GM19023 (cell line): ENCODE data around the gene PSMD11.
A peak's percentile ranks its signal among the peaks of the same experiment; 100 is the strongest.

Experiments
- ATAC-seq: cut with Tn5 transposase; IDR thresholded peaks from one replicate; pipeline ENCODE4 v1.9.1; 2021; ENCODE audit warnings: mild to moderate bottlenecking, moderate library complexity; ENCODE audit not compliant: unreplicated experiment

The PSMD11 gene

GRCh38 chr17:32489320-32490100, 45.2 kb downstream of the PSMD11 start:
- no peak for ATAC-seq

GRCh38 chr17:32490101-32490482, 45.8 kb downstream of the PSMD11 start:
- no peak for ATAC-seq

DNA sequence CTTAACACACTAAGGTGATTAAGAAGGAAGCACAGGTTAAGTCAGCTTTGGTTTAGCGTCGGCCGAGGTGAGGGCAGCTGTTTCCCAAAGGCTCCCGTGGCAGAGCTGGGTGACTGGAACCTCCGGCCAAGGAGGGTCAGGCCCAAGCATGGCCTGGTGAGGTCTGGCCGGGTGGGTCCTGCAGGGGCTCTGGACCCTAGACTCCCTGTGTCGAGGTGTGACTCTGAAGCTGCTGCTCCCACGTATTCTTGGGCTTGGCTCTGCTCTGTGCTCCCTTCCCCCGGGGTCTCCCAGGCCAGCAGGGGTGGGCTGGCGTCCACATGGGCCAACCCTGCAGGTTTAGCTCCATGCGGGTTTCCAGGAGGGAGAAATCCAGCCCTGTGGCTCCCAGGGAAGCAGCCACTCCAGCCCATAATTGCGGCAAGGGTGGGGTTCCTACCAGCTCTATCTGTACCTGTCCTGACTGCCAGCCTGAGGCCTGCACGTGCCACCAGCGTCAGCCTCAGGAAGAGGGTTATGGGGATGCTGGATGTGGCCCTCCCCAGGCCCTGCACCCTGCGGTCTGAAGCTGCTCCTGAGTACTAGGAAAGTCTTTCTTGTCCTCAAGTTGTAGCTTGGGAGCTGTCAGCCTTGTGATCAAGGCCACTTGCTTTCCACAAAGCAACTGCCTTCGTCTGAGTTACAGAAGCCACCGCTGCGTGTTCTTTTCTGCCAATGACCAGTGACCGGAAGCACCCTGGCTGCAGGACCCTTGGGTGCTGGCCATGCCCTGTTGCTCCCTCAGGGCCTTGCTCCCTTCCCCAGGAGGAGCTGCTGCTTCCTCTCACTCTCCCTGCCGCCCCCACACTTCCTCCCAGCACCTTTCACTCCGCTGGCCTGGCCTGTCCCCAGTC, 47.3 kb downstream of the PSMD11 start:
- ATAC-seq, result no peak

- no peak for ATAC-seq
Observed at GRCh38 chr17:32492264-32492589, 47.9 kb downstream of the PSMD11 start.

GRCh38 chr17:32492648-32493289, 48.5 kb downstream of the PSMD11 start:
- no peak for ATAC-seq

DNA sequence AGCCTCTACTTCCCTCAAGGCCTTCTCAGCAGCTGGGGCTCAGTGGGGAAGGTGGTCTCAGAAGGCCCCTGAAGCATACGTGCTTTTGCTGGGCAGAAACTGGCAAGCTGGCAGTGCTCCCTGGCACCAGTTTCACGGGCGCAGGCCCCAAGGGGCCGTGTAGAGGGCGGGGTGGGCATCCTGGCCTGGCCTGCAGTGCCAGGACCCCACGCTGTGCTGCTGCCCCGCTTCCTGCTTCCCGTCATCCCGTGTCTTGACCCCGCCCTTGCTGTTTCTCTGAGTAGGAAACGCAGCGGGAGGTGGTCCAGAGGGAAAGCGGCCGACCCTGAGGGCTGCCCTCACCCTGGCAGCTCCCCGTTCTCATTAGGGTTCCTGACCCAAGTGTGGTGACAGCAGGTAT, 49.3 kb downstream of the PSMD11 start:
- ATAC-seq, result no peak

- ATAC-seq, result no peak
Observed at GRCh38 chr17:32493976-32494513, 49.7 kb downstream of the PSMD11 start.

DNA sequence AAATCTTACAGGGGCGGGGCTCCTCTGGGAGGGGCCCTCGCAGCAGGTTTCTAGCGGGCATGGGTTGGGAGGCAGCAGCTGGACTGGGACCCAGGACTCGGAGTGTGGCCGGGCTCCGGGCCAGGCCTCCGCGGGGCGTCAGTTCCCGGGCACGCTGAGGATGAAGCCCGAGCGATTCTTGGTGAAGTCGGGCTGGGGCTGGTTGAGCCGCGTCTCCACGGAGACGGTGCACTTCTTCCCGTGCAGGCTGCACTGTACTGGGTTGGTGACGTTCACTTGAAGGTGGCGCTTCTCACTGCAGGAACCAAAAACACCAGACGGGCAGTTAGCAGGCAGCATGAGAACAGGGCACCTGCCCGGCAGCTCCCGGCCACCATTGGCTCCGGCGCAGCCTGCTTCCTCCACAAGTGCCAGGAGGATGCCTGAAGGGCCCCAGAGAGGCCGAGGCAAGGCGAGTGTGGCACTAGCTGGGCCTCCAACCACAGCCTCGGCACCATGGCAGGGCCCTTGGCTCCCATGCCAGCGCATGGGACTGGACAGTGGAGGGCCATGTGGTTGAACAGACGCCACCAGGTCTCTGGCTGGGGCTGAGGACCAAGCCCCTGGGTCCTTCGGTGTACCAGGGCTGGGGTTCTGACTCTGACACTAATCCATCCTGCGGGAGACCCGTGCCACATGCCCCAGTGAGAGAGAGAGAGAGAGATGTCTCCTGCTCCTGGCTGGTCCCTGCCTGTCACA, 50.5 kb downstream of the PSMD11 start:
- no peak for ATAC-seq

DNA sequence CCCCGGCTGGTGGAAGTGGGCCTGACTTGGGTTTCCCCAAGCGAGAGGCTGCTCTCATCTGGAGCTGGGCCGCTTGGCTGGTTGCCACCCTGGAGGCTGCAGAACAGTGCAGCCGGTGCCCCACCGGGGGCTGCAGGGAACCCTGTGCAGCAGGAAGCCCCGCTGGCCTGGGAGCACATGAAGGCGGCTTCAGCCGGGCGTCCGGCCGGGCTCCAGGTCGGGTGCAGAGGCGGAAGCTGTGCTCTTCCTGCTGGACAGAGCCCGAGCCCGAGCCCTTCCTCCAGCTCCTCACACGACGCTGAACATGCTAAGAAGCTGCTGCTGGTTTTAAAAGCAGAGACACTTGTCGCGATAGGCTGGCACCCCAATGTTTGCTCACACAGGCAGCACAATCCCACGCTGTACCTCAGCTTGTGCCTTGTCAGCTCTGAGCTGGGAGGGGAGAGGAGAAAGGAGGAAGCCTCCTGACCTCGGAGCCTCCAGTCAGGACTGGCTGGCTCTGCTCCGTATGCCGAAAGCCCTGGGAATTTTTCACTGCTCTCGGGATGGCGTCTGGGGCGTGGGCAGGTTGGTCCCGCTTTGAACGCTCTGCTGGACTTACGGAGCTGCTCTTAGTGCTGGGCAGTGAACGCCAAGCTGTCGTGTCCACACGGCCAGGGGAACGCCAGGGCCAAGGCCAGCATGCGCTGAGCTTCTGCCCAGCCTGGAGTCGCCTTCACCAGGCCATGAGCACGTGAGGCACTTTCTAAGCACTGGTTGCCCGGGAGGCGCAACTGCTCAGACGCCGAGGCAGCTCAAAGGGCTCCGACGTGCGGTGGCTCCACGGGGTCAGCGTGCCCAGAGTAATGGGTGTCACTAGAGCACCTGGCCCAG, 51.3 kb downstream of the PSMD11 start:
- ATAC-seq, result no peak

DNA sequence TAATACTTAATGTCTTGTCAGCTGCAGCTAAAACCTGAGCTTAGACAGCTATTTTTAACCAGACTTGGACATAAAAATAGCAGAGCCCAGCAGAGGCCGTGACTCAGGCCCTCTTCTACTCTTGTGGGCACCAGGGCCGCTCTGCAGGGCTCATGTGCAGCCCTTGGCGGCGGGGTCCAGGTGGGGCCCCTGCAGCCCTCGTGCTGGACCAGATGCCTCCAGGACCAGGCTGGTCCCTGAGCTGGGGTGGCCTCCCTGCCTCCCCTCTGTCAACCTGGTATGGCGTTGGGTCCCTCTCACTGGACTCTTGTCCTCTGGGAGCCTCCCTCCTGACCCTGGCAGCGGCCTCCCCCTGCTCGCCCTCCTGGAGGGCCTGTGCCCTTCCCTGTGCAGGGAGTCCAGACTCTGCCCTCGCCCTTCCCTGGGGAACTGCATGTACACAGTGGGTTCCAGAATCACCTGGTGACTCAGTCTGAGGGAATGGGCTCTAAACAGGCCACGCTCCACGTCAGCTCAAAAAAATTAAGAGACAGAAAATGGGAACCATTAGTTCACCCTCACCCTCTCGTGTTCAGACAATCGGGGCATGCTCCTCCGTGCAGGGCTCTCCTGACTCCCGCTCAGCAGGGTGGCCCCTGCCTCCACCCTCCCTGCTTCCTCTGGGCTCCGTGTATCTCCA, 52.2 kb downstream of the PSMD11 start:
- no peak for ATAC-seq

DNA sequence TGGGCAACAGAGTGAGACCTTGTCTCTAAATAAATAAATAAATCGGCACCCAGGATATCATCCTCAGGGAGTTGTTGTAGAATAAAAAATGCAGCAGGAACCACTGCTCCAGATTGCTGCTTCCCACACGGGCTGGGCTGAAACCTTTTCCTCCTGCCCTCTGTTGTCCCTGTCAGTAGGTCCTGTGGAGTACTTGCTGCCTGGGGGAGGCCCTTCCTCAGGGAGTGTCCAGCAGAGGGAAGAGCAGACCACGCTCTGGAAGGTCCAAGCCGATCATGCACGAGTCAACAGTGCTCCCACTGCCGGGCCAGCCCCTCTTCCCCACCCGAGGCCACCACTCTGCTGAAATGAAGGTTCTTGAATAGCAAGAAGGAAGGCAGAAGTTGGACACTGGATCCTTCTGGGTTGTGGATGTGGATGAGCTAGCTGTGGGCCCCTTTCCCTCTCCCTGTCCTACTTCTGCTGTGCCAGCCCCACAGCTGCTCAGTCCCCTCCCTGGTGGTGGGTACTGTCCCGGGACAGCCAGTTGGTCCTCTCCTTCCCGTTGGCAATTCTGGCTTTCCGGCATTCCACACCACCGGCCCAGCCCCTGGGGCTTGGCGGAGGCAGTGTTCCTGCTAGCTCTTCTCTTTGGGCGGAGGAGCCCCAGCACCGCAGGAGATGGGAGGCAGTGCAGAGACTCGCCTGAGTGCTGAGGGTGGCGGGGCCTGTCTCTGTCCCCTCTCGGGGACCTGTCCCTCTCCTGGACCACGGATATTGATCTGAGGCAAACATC, 53.3 kb downstream of the PSMD11 start:
- no peak for ATAC-seq

GRCh38 chr17:32498391-32498790, 54.1 kb downstream of the PSMD11 start:
- ATAC-seq, result no peak

DNA sequence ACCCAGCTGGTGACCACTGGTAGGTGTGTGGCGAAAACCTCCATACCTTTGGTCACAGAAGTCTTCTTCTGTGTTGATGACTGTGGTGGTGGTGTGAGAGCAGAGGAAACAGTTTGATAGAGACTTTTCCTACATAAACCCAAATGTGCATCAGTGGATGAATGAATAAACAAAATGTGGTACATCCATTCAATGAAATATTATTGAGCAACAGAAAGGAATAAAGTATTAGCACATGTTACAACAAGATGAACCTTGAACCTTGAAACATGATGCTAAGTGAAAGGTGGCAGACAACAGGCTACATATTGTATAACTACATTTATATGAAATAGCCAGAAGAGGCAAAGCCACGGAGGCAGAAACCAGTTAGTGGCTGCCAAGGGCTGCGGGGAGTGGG, 57.7 kb downstream of the PSMD11 start:
- no peak for ATAC-seq

DNA sequence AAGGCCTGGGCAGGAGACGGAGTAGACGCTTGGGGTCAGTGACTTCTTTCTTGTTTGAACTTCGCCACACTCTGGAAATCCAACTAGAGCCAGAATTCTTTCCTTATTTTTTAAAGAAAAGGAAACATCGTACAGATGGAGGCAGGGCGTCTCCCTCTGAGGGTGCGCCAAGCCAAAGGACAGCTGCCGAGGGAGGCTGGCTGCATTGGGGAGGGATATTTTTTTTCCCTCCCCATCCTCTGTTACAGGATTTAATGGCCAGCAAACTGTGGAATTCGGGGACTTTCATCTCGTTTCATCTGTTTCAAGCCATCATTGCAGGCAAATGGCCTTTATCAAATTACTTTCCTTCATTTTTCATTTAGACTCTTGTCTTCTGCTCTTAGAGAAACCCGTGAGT, 58.4 kb downstream of the PSMD11 start:
- no peak for ATAC-seq

DNA sequence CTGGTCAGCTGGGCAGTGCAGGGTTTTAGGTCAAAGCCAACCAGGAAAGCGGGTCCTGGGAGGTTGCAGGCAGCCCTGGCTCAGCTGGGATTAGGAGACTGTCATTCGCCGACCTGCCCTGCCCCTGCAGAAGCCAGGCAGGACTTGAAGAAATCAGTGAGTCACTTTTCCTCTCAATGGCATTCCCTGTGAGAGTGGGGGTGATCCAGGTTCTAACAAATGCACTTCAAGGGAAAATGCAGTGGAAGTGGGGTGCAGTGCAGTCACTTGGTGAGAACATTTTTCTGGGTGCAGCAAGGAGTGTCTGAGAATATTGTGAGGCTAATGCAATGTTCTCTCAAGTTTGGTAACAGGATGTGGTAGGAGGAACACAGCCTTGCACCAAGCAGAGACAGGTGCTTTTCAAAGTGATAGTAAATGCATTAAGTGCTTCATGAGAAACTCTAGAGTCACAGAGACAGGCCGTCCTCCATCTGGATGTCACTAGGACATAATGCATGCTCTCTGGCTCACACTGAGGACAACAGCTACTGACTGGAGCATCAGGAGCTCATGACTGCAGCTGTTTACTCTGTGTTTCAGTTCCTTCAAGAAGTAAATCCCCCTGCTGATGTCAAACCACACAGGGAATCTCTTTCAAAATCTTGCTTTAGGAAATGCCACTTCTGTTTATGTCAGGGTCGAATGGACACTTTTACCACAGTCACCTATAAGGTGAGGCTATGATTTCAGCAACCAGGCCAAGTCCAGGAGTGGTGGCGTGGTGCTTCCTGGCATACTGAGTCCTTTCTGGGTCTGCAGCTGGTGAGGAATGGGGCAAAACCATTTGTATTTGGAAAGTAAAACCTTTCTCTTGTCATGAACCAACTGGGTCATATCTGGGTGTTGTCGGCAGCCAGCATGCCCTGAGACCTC, 59.2 kb downstream of the PSMD11 start:
- peak; percentile 87 for ATAC-seq

GRCh38 chr17:32504166-32504990, 60.1 kb downstream of the PSMD11 start:
- ATAC-seq, result no peak

DNA sequence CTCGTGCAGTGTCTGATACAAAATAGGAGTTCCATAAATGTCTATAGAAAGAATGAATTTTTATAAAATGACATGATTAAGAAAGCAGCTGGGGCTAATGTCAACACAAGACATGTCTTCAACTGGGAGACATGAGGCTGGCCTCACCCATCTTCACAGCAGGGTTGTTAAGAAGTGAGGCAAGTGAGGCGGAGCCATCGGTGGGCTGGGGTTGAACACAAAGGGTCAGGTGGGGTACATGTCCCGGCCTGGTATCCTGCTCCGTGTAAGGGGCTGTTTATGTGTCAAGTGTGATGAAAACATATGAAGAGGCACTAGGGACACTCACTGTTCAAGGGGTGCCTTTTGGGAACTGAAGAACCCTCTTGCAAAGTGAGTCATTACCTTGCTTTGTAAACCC, 64.6 kb downstream of the PSMD11 start:
- ATAC-seq, result no peak
